Adrenal gland (tissue), 5 donors: ENCODE results near the gene DUSP16.

Source experiments
- CTCF ChIP-seq, 6 experiments: fragments of 450-650 bp in 4 of 6; fragments of 200-600 bp in 2 of 6; sonication (generic) in 1 of 6; IDR thresholded peaks; 1 replicate in 5 of 6; 2 replicates in 1 of 6; pipeline versions ENCODE4 v1.5.1 to v1.8.0; 2016 to 2021; ENCODE audit warnings: antibody characterized with exemption in 6 of 6, mild to moderate bottlenecking in 2 of 6, moderate library complexity in 1 of 6
- POLR2A ChIP-seq, 2 donors: fragments of 450-650 bp; IDR thresholded peaks; one replicate each; pipeline ENCODE4 v1.6.1; 2017; ENCODE audit warnings: antibody characterized with exemption in 2 of 2, mild to moderate bottlenecking in 2 of 2, moderate library complexity in 1 of 2
- donor health status: DM: no; HTN: no; CAD: no.

- TF ChIP-seq CTCF (IDR thresholded peaks at IDR 0.05) = no peak
- TF ChIP-seq POLR2A (IDR thresholded peaks at IDR 0.05) = no peak
Observed at GRCh38 chr12:12488823-12489550, 73.7 kb downstream of the DUSP16 start.
